ENCODE data around the gene SEMA4A.

DNA sequence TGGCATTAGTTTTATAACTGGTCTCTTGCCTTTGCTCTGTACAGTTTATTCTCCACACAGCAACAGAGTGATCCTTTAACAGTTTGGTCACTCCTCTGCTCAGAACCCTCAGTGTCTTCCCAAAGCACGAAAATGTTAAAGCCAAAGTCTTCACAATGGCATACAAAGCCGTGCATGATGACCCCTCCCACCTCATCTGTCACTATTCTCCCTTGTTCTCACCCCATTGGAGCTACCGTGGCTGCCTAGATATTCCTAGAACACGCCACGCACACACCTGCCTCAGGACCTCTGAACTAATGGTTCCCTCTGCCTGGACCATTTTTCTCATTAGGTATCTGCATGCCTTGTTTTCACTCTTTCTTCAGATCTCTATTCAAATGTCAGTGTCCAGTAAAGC is 8.6 kb upstream of the SEMA4A start:
- TF ChIP-seq ZNF274 (IDR thresholded peaks at IDR 0.05; ENCODE audit: low read depth, low read length) (no peak), YY1 (IDR thresholded peaks at IDR 0.05; ENCODE audit: insufficient read depth, insufficient read length) (no peak)

Measured in NT2/D1 (cell line).